Heart left ventricle (tissue), 13 donors: ENCODE results near the gene AHRR.

Source experiments
- CTCF ChIP-seq, 12 donors: fragments of 200-600 bp; sonication (generic) in 4 of 12; IDR thresholded peaks; one replicate each; pipeline versions ENCODE4 v1.5.0 to v1.8.0; 2018 to 2022; ENCODE audit warnings: antibody characterized with exemption in 12 of 12, mild to moderate bottlenecking in 5 of 12
- POLR2A ChIP-seq, 2 donors: fragments of 450-650 bp; IDR thresholded peaks; one replicate each; pipeline ENCODE4 v1.6.1; 2017; ENCODE audit warnings: antibody characterized with exemption in 2 of 2, mild to moderate bottlenecking in 2 of 2, moderate library complexity in 2 of 2
- donor health status: ischemic (EF 13 %, LVEDD 7.1; RV severe dilation, severe dysfunction).
- donor health status: DM: no; HTN: yes; CAD: no.
- donor health status: DM: no; HTN: no; CAD: no.
- donor health status: ischemic (EF 25% LVEDD 6.9; RV normal size, moderate dysfunction).
- donor health status: ischemic (EF 25% LVEDD 5.7; RV mildly dilated, moderate dysfunction).
- donor health status: ischemic (EF 35%, LVEDD 5.7; RV mildly dilated, moderate dysfunction).
- donor health status: nonischemic (EF 11% LVEDD 7.7; RV severe dilation, severe dysfunction).
- donor health status: DM: yes; HTN: yes; CAD: no.
- donor health status: PGD.
- donor health status: ischemic (EF 29% LVEDD 5.4; RV normal size, mild dysfunction).
- donor health status: nonischemic (EF 23%, LVEDD 6.1; RV moderate dilation, normal function).

GRCh38 chr5:483434-484140, 162.1 kb downstream of the AHRR start:
- TF ChIP-seq CTCF (IDR thresholded peaks at IDR 0.05) (no peak), POLR2A (IDR thresholded peaks at IDR 0.05) (no peak)
